ENCODE data around the gene LMBRD2. TPM values are rescaled to one million over a fixed set of nuclear protein-coding genes. Genes with fewer than 3 reads are reported as not detected.

LMBRD2 gene
- total RNA-seq, 4 donors from 2014 or later = 5.8 to 18.3 (median 11.3) TPM

- in situ Hi-C loops (cut with MboI; ENCODE audit: low pct_ligation_motif_present in 1 of 4, low pct_unique_long_range_greater_than_20kb in 1 of 4, low sequenced_read_pairs in 3 of 4) (no loop called here), intact Hi-C loops (cut with DNase I; ENCODE audit: low total_unique reads) (no loop called here)
- Histone ChIP-seq H3K9me3 (no peaks in the 10 kb centered on the region), H3K4me3 (no peak overlapping the region), H3K36me3 (peaks cover 0 to 20% (median 9%) of the 10 kb centered on the region in 4 donors), H3K27ac (no peak overlapping the region), H3K27me3 (no peaks in the 10 kb centered on the region), H3K4me1 (no peaks in the 10 kb centered on the region)
- DNase-seq = no peak
- no peak for TF ChIP-seq CTCF (IDR thresholded peaks at IDR 0.05)
- TF ChIP-seq POLR2AphosphoS5 (IDR thresholded peaks at IDR 0.05) = no peak
- TF ChIP-seq EP300 (IDR thresholded peaks at IDR 0.05; ENCODE audit: low read depth) = no peak
- TF ChIP-seq POLR2A (IDR thresholded peaks at IDR 0.05) = no peak
- 85 to 86% methylated on average over 4 to 5 of the region's 5 CpGs for WGBS, 2 donors (ENCODE audit: low coverage in 1 of 2)
Observed at GRCh38 chr5:36175043-36175442, 23.4 kb upstream of the LMBRD2 start.

GRCh38 chr5:36174119-36174518 is 22.4 kb upstream of the LMBRD2 start:
- Histone ChIP-seq H3K27ac (no peak overlapping the region), H3K36me3 (peaks cover 0 to 26% (median 9%) of the 10 kb centered on the region in 4 donors), H3K4me1 (no peaks in the 10 kb centered on the region), H3K27me3 (no peaks in the 10 kb centered on the region), H3K4me3 (no peak overlapping the region), H3K9me3 (no peaks in the 10 kb centered on the region)
- in situ Hi-C loops (cut with MboI; ENCODE audit: low pct_ligation_motif_present in 1 of 4, low pct_unique_long_range_greater_than_20kb in 1 of 4, low sequenced_read_pairs in 3 of 4) (no loop called here), intact Hi-C loops (cut with DNase I; ENCODE audit: low total_unique reads) (no loop called here)
- no peak for TF ChIP-seq POLR2AphosphoS5 (IDR thresholded peaks at IDR 0.05)
- no peak for TF ChIP-seq POLR2A (IDR thresholded peaks at IDR 0.05)
- TF ChIP-seq CTCF (IDR thresholded peaks at IDR 0.05) = no peak
- 76 to 85% methylated on average over 3 of the region's 3 CpGs for WGBS, 2 donors (ENCODE audit: low coverage in 1 of 2)
- DNase-seq = no peak

- Histone ChIP-seq H3K4me1 (no peaks in the 10 kb centered on the region), H3K4me3 (no peak overlapping the region), H3K9me3 (no peaks in the 10 kb centered on the region), H3K36me3 (peaks cover 0 to 26% (median 12%) of the 10 kb centered on the region in 4 donors), H3K27ac (no peak overlapping the region), H3K27me3 (no peaks in the 10 kb centered on the region)
- TF ChIP-seq EP300 (IDR thresholded peaks at IDR 0.05; ENCODE audit: low read depth) (no peak), POLR2AphosphoS5 (IDR thresholded peaks at IDR 0.05) (no peak), POLR2A (IDR thresholded peaks at IDR 0.05) (no peak)
- 78 to 80% methylated on average over 2 of the region's 2 CpGs for WGBS, 2 donors (ENCODE audit: low coverage in 1 of 2)
- DNase-seq = no peak
- in situ Hi-C loops (cut with MboI; ENCODE audit: low pct_ligation_motif_present in 1 of 4, low pct_unique_long_range_greater_than_20kb in 1 of 4, low sequenced_read_pairs in 3 of 4) = no loop called here
- intact Hi-C loops (cut with DNase I; ENCODE audit: low total_unique reads) = no loop called here
Observed at GRCh38 chr5:36173426-36173825, 21.7 kb upstream of the LMBRD2 start.

GRCh38 chr5:36172599-36172998 is 20.9 kb upstream of the LMBRD2 start:
- TF ChIP-seq EP300 (IDR thresholded peaks at IDR 0.05; ENCODE audit: low read depth) = no peak
- TF ChIP-seq POLR2AphosphoS5 (IDR thresholded peaks at IDR 0.05) = no peak
- TF ChIP-seq CTCF (IDR thresholded peaks at IDR 0.05) = no peak
- no peak for TF ChIP-seq POLR2A (IDR thresholded peaks at IDR 0.05)
- H3K4me1 ChIP-seq = no peaks in the 10 kb centered on the region
- WGBS, 2 donors (ENCODE audit: low coverage in 1 of 2) = 44 to 62% methylated on average over 1 of the region's 1 CpG
- peaks cover 0 to 32% (median 16%) of the 10 kb centered on the region in 4 donors for H3K36me3 ChIP-seq
- no peak overlapping the region for H3K4me3 ChIP-seq
- H3K27ac ChIP-seq = no peak overlapping the region
- no peak for DNase-seq
- intact Hi-C loops (cut with DNase I; ENCODE audit: low total_unique reads) (no loop called here), in situ Hi-C loops (cut with MboI; ENCODE audit: low pct_ligation_motif_present in 1 of 4, low pct_unique_long_range_greater_than_20kb in 1 of 4, low sequenced_read_pairs in 3 of 4) (no loop called here)
- no peaks in the 10 kb centered on the region for H3K9me3 ChIP-seq
- no peaks in the 10 kb centered on the region for H3K27me3 ChIP-seq

GRCh38 chr5:36170832-36171424 is 19.2 kb upstream of the LMBRD2 start:
- Histone ChIP-seq H3K9me3 (no peaks in the 10 kb centered on the region), H3K4me3 (no peak overlapping the region), H3K27me3 (no peaks in the 10 kb centered on the region), H3K4me1 (no peaks in the 10 kb centered on the region), H3K36me3 (peaks cover 0 to 38% (median 16%) of the 10 kb centered on the region in 4 donors), H3K27ac (no peak overlapping the region)
- intact Hi-C loops (cut with DNase I; ENCODE audit: low total_unique reads) (no loop called here), in situ Hi-C loops (cut with MboI; ENCODE audit: low pct_ligation_motif_present in 1 of 4, low pct_unique_long_range_greater_than_20kb in 1 of 4, low sequenced_read_pairs in 3 of 4) (no loop called here)
- no peak for DNase-seq
- WGBS, 2 donors (ENCODE audit: low coverage in 1 of 2) = 85 to 90% methylated on average over 4 to 5 of the region's 5 CpGs
- TF ChIP-seq POLR2AphosphoS5 (IDR thresholded peaks at IDR 0.05) (no peak), POLR2A (IDR thresholded peaks at IDR 0.05) (no peak), EP300 (IDR thresholded peaks at IDR 0.05; ENCODE audit: low read depth) (no peak), CTCF (IDR thresholded peaks at IDR 0.05) (no peak)
